Spinal cord (tissue), 10 donors: ENCODE measurements around the gene LCE5A. TPM values are rescaled to one million over a fixed set of nuclear protein-coding genes. Genes with fewer than 3 reads are reported as not detected.

Experiments
- DNase-seq, 6 donors: peaks; one replicate each; pipeline versions ENCODE4 v3.0.0 to v3.0.0-alpha.2; 2013 to 2015; ENCODE audit warnings: low spot score in 6 of 6, low read depth in 4 of 6
- H3K27ac ChIP-seq: one replicate; pipeline ENCODE4 v1.5.1; 2013; ENCODE audit warnings: low read depth, low read length, control low read depth
- H3K27me3 ChIP-seq: one replicate; pipeline ENCODE4 v1.6.1; 2013; ENCODE audit warnings: low read length; ENCODE audit not compliant: control insufficient read depth, insufficient read depth
- H3K36me3 ChIP-seq: one replicate; pipeline ENCODE4 v1.6.1; 2013; ENCODE audit warnings: low read length; ENCODE audit not compliant: control insufficient read depth, insufficient read depth
- H3K4me1 ChIP-seq: one replicate; pipeline ENCODE4 v1.6.1; 2013; ENCODE audit warnings: low read length; ENCODE audit not compliant: control insufficient read depth, insufficient read depth
- H3K4me3 ChIP-seq: one replicate; pipeline ENCODE4 v1.5.1; 2013; ENCODE audit warnings: low read depth, low read length, control low read depth
- H3K9me3 ChIP-seq: one replicate; pipeline ENCODE4 v1.6.1; 2013; ENCODE audit warnings: low read length; ENCODE audit not compliant: control insufficient read depth, insufficient read depth
- WGBS: methylation state at CpG from one replicate; pipeline ENCODE4 v1.1.5; 2013; ENCODE audit warnings: missing lambda C conversion rate; ENCODE audit not compliant: insufficient coverage; 5-methylcytosine and 5-hydroxymethylcytosine counted together
- polyA plus RNA-seq, 2 donors: library from polyadenylated mRNA; unstranded; fragments of 120-200 nt; gene quantifications; one replicate each; pipeline ENCODE4 v1.2.1, GENCODE V29; 2013; ENCODE audit not compliant: insufficient read length in 2 of 2
- total RNA-seq, 2 donors: library from RNA; depleted of rRNA in 1 of 2; stranded (reverse); fragments of 120-200 nt in 1 of 2; fragments of >200 nt in 1 of 2; gene quantifications; one replicate each; pipeline versions ENCODE4 v1.2.3 to v1.2.4, GENCODE V29; 2013 to 2014
- donor health status: healthy.

The LCE5A gene
- total and polyA plus RNA-seq, 4 donors: 0.20 TPM; not detected in 3

GRCh38 chr1:152514715-152515433 lies 4.3 kb downstream of the LCE5A start:
- DNase-seq: no peak
- 24% methylated on average over 15 of the region's 17 CpGs for WGBS
- no peaks in the 10 kb centered on the region for H3K36me3 ChIP-seq
- H3K27ac ChIP-seq: no peak overlapping the region
- peaks cover 9% of the 10 kb centered on the region for H3K4me1 ChIP-seq
- peaks cover 18% of the 10 kb centered on the region for H3K27me3 ChIP-seq
- H3K9me3 ChIP-seq: no peaks in the 10 kb centered on the region
- H3K4me3 ChIP-seq: no peak overlapping the region

GRCh38 chr1:152515434-152515783 lies 4.8 kb downstream of the LCE5A start:
- Histone ChIP-seq H3K27ac (no peak overlapping the region), H3K4me1 (peaks cover 9% of the 10 kb centered on the region), H3K36me3 (no peaks in the 10 kb centered on the region), H3K27me3 (peaks cover 18% of the 10 kb centered on the region), H3K9me3 (no peaks in the 10 kb centered on the region), H3K4me3 (no peak overlapping the region)
- DNase-seq: peak in 3 of 6 donors; percentile 4 to 60 (median 17)
- under 1% methylated on average over 33 of the region's 33 CpGs for WGBS

GRCh38 chr1:152516082-152516481 lies 5.5 kb downstream of the LCE5A start:
- no peak for DNase-seq
- WGBS: no CpG with 5 or more reads among the region's 7 CpGs
- Histone ChIP-seq H3K36me3 (no peaks in the 10 kb centered on the region), H3K4me1 (peaks cover 9% of the 10 kb centered on the region), H3K9me3 (no peaks in the 10 kb centered on the region), H3K27me3 (peaks cover 18% of the 10 kb centered on the region), H3K4me3 (no peak overlapping the region), H3K27ac (no peak overlapping the region)

DNA sequence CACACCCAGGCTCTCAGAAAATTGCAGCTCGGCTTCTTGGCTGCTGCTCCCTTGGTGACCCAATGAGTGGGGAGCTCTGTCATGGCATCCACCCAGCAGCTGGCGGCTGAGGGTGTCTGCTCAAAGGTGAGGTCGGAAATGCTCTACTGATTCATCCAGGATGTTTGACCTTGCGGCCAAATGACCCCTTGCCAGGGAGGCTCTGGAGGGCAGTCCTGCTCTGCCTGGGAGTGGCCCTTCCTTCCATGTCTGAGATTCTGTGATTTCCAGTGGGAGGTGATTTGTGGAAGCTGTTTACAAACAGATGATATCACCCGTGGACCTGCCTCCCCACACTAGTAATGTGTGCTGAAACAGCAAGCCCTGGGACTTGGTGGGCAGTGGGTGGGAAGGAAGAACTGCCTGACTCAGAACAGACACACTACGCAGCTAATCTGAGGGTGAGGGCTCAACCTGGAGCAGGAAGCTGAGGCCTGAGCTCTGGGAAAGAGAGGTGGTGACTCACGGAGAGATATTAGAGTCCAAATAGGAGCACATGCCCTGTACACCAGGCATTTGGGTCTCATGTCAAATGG lies 6.7 kb downstream of the LCE5A start:
- Histone ChIP-seq H3K27me3 (peaks cover 18% of the 10 kb centered on the region), H3K27ac (no peak overlapping the region), H3K36me3 (no peaks in the 10 kb centered on the region), H3K4me1 (peaks cover 9% of the 10 kb centered on the region), H3K9me3 (no peaks in the 10 kb centered on the region), H3K4me3 (no peak overlapping the region)
- WGBS: 82% methylated on average over 7 of the region's 7 CpGs
- DNase-seq: no peak

DNA sequence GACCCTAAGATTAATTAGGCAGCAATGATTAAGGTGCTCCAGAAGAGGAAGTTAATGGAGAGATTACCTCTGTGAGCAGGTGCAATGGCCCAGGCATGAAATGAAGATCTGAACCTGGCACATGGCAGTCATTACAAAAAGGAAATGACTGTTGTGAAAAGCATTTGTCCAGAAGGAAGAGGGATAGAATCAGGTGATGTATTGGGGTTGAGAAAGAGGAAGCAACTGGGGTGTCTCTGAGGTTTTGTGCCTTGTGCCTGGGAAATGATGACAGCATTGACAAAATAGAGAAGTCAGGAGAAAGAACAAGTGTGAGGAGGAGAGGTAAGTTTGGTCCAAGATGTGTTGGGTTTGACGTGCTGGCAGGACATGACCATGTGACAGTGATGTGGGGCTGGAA lies 9.2 kb downstream of the LCE5A start:
- H3K4me1 ChIP-seq: peaks cover 9% of the 10 kb centered on the region
- H3K9me3 ChIP-seq: no peaks in the 10 kb centered on the region
- DNase-seq: no peak
- no CpG with 5 or more reads among the region's 1 CpG for WGBS
- H3K27me3 ChIP-seq: peaks cover 9% of the 10 kb centered on the region
- H3K36me3 ChIP-seq: no peaks in the 10 kb centered on the region
- H3K27ac ChIP-seq: no peak overlapping the region
- no peak overlapping the region for H3K4me3 ChIP-seq

DNA sequence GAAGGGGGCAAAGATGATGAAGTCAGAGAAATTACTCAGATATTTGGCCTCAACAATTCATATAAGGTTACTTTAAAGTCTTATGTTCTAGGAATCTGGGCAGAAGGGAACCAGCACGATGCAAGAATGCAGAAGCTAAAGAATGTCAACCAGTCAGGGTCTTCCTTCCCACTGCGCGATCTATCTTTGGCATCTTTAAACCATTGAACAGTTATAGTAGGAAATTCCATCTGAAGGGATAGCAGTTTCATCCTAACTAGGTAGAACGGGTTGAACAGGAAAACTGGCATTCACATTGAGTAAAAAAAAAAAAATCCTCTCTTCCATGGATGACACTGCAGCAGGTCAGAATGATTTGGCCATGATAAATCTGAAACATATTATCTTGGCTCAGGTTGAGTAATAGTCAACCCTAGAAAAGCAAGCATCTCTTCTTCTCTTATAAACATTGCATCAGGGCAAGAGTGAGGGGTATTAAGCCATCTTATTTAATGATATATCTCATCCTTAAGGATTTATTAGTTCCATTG lies 10.0 kb downstream of the LCE5A start:
- peaks cover 2% of the 10 kb centered on the region for H3K27me3 ChIP-seq
- no peak overlapping the region for H3K4me3 ChIP-seq
- no peaks in the 10 kb centered on the region for H3K9me3 ChIP-seq
- peaks cover 3% of the 10 kb centered on the region for H3K4me1 ChIP-seq
- no peaks in the 10 kb centered on the region for H3K36me3 ChIP-seq
- no peak overlapping the region for H3K27ac ChIP-seq
- 0% methylated on average over 1 of the region's 4 CpGs for WGBS
- DNase-seq: no peak

GRCh38 chr1:152525080-152525641 lies 14.6 kb downstream of the LCE5A start:
- Histone ChIP-seq H3K9me3 (no peaks in the 10 kb centered on the region), H3K27me3 (peaks cover 2% of the 10 kb centered on the region), H3K27ac (no peak overlapping the region), H3K36me3 (no peaks in the 10 kb centered on the region), H3K4me1 (no peaks in the 10 kb centered on the region), H3K4me3 (no peak overlapping the region)
- no peak for DNase-seq
- WGBS: 18% methylated on average over 1 of the region's 1 CpG

GRCh38 chr1:152533327-152533938 lies 22.8 kb downstream of the LCE5A start:
- WGBS: 0% methylated on average over 2 of the region's 7 CpGs

GRCh38 chr1:152535774-152536173 lies 25.2 kb downstream of the LCE5A start:
- no CpG with 5 or more reads among the region's 3 CpGs for WGBS
- no peak overlapping the region for H3K4me3 ChIP-seq
- H3K36me3 ChIP-seq: no peaks in the 10 kb centered on the region
- H3K27me3 ChIP-seq: no peaks in the 10 kb centered on the region
- H3K4me1 ChIP-seq: no peaks in the 10 kb centered on the region
- H3K27ac ChIP-seq: no peak overlapping the region
- DNase-seq: no peak
- H3K9me3 ChIP-seq: no peaks in the 10 kb centered on the region

More at GRCh38 chr1:152533327-152533938, 22.8 kb downstream of the LCE5A start:
- H3K27me3 ChIP-seq: peaks cover 2% of the 10 kb centered on the region
- no peaks in the 10 kb centered on the region for H3K36me3 ChIP-seq
- H3K9me3 ChIP-seq: no peaks in the 10 kb centered on the region
- H3K27ac ChIP-seq: no peak overlapping the region
- DNase-seq: peak in 2 of 6 donors; percentile 3 to 14
- no peaks in the 10 kb centered on the region for H3K4me1 ChIP-seq
- no peak overlapping the region for H3K4me3 ChIP-seq
